ENCODE measurements around the gene USP7. TPM values are rescaled to one million over a fixed set of nuclear protein-coding genes. Genes with fewer than 3 reads are reported as not detected.
"Not testable (repeated sequence)": the region's sequence is repeated elsewhere in the genome, so short reads cannot be mapped to it uniquely, and the experiment has no call there.

USP7 gene
- total RNA-seq, 1 experiment from 2014 or later: 148 TPM

GRCh38 chr16:8919089-8919933 is 44.4 kb downstream of the USP7 start:
- peak overlapping the region; percentile 57 for H3K27ac Mint-ChIP-seq (ENCODE audit: unreplicated experiment)
- POLR2A ChIA-PET: no interaction called here
- no peak for DNase-seq
- Histone ChIP-seq H3K4me3 (ENCODE audit: low read depth, low read length) (no peak overlapping the region), H3K27me3 (replicated peaks; ENCODE audit: control insufficient read depth, insufficient read depth, low read length) (no peaks in the 10 kb centered on the region), H3K9me3 (no peaks in the 10 kb centered on the region), H3K36me3 (ENCODE audit: control insufficient read depth, insufficient read depth, low read length) (peaks cover 2% of the 10 kb centered on the region), H3K4me1 (peaks cover 11% of the 10 kb centered on the region)
- peaks cover 75% of the 10 kb centered on the region for H3K36me3 Mint-ChIP-seq (ENCODE audit: insufficient read depth, unreplicated experiment)
- no peak for TF ChIP-seq CTCF (IDR thresholded peaks at IDR 0.05; ENCODE audit: insufficient read depth in 1 of 2, low read depth in 1 of 2, low read length in 1 of 2, severe bottlenecking in 1 of 2, unreplicated experiment in 1 of 2)
- CTCF ChIA-PET: interaction anchor here (1.2 to 1.6 kb wide), 4 partner anchors 8 to 89 kb away, joined by 3 to 6 read pairs (median 4); no protein-coding TSS in a partner anchor
- no TSS peak for BruUV-seq (replicated peaks)
- H3K27me3 Mint-ChIP-seq (ENCODE audit: insufficient read depth, unreplicated experiment): no peaks in the 10 kb centered on the region
- H3K4me1 Mint-ChIP-seq (ENCODE audit: low read depth, unreplicated experiment): peaks cover 14% of the 10 kb centered on the region
- intact Hi-C loops (cut with micrococcal nuclease; ENCODE audit: unreplicated experiment): no loop called here
- peak overlapping the region; percentile 16 for H3K4me3 Mint-ChIP-seq (ENCODE audit: unreplicated experiment)
- H3K9me3 Mint-ChIP-seq (ENCODE audit: unreplicated experiment): no peaks in the 10 kb centered on the region

GRCh38 chr16:8917336-8917735 is 46.4 kb downstream of the USP7 start:
- H3K9me3 ChIP-seq; POLR2A ChIA-PET; CTCF ChIA-PET; DNase-seq; H3K9me3 Mint-ChIP-seq (ENCODE audit: unreplicated experiment); H3K27ac Mint-ChIP-seq (ENCODE audit: unreplicated experiment); BruUV-seq (replicated peaks); H3K36me3 ChIP-seq (ENCODE audit: control insufficient read depth, insufficient read depth, low read length); H3K4me3 Mint-ChIP-seq (ENCODE audit: unreplicated experiment); H3K27me3 ChIP-seq (replicated peaks; ENCODE audit: control insufficient read depth, insufficient read depth, low read length); intact Hi-C loops (cut with micrococcal nuclease; ENCODE audit: unreplicated experiment); H3K4me3 ChIP-seq (ENCODE audit: low read depth, low read length); H3K27me3 Mint-ChIP-seq (ENCODE audit: insufficient read depth, unreplicated experiment): not testable (repeated sequence)
- peaks cover 18% of the 10 kb centered on the region for H3K4me1 ChIP-seq
- peaks cover 26% of the 10 kb centered on the region for H3K4me1 Mint-ChIP-seq (ENCODE audit: low read depth, unreplicated experiment)
- H3K36me3 Mint-ChIP-seq (ENCODE audit: insufficient read depth, unreplicated experiment): peaks cover 77% of the 10 kb centered on the region

GRCh38 chr16:8916541-8917225 is 47.0 kb downstream of the USP7 start:
- no TSS peak for BruUV-seq (replicated peaks)
- intact Hi-C loops (cut with micrococcal nuclease; ENCODE audit: unreplicated experiment): no loop called here
- Mint-ChIP-seq H3K4me1 (ENCODE audit: low read depth, unreplicated experiment) (peaks cover 33% of the 10 kb centered on the region), H3K27ac (ENCODE audit: unreplicated experiment) (no peak overlapping the region), H3K9me3 (ENCODE audit: unreplicated experiment) (no peaks in the 10 kb centered on the region), H3K27me3 (ENCODE audit: insufficient read depth, unreplicated experiment) (no peaks in the 10 kb centered on the region), H3K36me3 (ENCODE audit: insufficient read depth, unreplicated experiment) (peaks cover 77% of the 10 kb centered on the region), H3K4me3 (ENCODE audit: unreplicated experiment) (no peak overlapping the region)
- TF ChIP-seq CTCF (IDR thresholded peaks at IDR 0.05; ENCODE audit: insufficient read depth in 1 of 2, low read depth in 1 of 2, low read length in 1 of 2, severe bottlenecking in 1 of 2, unreplicated experiment in 1 of 2): no peak
- Histone ChIP-seq H3K9me3 (no peaks in the 10 kb centered on the region), H3K36me3 (ENCODE audit: control insufficient read depth, insufficient read depth, low read length) (peaks cover 2% of the 10 kb centered on the region), H3K4me3 (ENCODE audit: low read depth, low read length) (no peak overlapping the region), H3K27me3 (replicated peaks; ENCODE audit: control insufficient read depth, insufficient read depth, low read length) (no peaks in the 10 kb centered on the region), H3K4me1 (peaks cover 22% of the 10 kb centered on the region)
- DNase-seq: no peak
- ChIA-PET POLR2A (no interaction called here), CTCF (interaction anchor here (0.6 kb wide), 2 partner anchors 15 to 93 kb away, joined by 5 to 7 read pairs; no protein-coding TSS in a partner anchor)
